Measurements from ENCODE around the gene MPPED2. TPM values are rescaled to one million over a fixed set of nuclear protein-coding genes. Genes with fewer than 3 reads are reported as not detected.

The MPPED2 gene
- total RNA-seq, 1 experiment from 2014 or later = not detected

DNA sequence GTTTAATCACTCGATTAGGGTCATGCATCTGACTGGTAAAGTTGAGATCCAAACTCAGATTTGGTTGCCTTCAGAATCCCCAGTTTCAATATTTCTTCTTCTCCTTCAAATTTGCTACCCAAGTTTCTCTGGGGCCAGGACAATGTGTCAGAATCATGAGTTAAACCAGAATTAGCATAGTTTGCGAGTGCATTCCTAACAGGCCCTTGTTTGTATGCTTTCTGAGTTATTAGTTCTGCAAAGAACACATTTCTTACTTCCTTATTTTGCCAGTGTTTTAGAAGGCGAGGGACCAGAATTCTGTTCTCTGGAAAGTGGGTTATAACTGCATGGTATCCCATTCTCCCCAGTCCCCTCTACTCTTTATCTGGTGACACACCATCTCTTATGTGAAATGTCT is 151.3 kb downstream of the MPPED2 start:
- in situ Hi-C loops (cut with HindIII; ENCODE audit: low sequenced_read_pairs) = no loop called here
- DNase-seq (ENCODE audit: low spot score) = no peak

DNA sequence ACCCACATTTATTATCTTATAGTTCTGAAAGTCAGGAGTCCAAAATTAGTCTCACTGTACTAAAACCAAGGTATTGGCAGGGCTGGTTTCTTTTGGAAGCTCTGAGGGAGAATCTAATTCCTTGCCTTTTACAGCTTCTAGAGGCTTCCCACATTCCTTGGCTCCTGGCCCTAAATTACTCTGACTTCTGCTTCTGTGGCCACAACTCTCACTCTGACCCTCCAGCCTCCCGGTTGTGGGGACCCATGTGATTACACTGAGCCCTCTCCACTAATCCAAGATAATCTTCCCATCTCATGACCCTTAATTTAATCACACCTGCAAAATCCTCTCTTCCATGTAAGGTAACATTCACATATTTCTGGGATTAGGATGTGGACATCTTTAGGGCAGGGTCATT is 152.3 kb downstream of the MPPED2 start:
- no peak for DNase-seq (ENCODE audit: low spot score)
- in situ Hi-C loops (cut with HindIII; ENCODE audit: low sequenced_read_pairs) = no loop called here

DNA sequence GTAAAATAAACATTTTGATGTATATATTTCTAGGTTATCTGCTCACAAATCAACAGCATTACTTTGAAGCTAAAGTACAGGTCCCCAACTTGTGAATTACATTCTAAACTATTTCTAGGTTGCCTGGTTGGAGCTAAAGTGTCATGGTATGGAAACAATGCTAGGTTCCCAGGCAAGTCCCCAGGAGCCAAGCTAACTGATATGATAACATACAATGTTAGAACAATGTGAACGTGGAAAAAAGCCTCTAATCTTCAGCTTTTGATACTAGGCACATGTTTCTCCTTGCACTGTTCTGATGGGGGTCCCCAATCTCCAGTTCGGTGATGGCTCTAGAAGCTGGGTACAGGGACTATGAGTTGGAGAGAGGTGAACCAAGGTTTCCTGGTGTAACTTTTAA is 153.4 kb downstream of the MPPED2 start:
- in situ Hi-C loops (cut with HindIII; ENCODE audit: low sequenced_read_pairs) = no loop called here

DNA sequence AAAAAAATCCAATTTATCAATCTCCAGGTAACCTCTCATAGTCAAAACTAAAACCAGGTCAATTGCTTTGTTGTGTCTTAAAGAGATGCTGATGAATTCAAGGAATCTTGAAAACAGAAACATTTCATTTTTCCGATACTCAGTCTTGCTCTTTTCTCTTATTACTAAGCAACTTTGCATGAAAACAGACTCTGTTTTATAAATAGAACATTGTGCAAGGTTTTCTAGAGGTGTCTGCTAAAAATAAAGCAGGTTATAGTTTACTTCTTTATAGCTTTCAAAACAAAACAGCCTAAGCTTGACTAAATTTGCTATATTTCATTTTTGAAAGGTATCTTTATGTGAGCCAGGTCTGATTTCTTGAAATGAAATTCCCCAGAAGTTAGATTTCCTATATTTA is 154.0 kb downstream of the MPPED2 start:
- no peak for DNase-seq (ENCODE audit: low spot score)

More for the DNA sequence above, 153.4 kb downstream of the MPPED2 start:
- no peak for DNase-seq (ENCODE audit: low spot score)

DNA sequence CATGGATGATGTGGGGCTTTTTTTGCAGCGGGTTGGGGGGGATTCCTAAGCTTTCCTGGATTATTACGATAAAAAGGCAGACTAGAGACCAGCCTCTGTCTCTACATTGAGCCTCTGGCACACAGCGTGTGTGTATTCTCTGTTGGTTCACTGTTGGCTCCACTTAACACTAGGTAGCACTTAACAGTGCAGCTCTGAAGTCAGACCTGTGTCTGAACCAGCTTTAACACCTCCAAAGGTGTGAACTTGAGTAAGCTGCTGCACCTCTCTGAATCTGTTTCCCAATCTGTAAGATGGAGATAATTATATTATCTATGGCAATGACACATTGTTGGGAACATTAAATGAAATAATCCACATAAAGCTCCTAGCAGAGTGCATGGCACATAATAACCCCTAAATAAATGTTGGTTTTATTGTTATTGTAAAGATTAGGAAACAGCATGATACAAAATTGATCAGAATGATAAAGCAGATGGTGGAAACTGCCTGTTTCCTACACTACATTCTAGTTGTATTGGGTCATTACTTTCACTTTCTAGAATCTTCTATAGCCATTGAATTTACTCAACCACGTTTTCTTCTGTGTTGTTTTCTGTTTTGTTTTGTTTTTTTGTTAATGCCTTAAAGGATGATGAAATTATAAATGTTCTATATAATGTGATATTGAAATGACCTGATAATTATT is 154.9 kb downstream of the MPPED2 start:
- no peak for DNase-seq (ENCODE audit: low spot score)
- in situ Hi-C loops (cut with HindIII; ENCODE audit: low sequenced_read_pairs) = no loop called here

More for the DNA sequence above, 154.0 kb downstream of the MPPED2 start:
- in situ Hi-C loops (cut with HindIII; ENCODE audit: low sequenced_read_pairs) = no loop called here

DNA sequence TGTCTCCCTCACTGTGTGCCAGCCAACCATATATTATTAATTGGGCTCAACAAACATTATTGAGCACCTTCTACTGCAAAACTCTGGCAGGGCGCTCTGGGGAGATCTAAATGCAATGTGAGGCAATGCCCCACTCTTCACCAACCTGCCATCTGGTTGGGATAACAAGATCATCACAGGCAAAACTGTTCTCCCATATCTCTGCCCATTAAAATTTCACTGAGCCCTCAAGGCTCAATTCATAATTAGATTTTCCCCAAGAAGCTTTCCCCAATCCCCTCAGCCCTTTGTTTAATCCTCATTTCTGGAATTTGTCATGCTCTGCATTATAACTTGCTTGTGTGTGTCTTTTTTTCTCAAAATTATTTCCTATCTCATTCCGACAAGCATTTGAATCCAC is 156.6 kb downstream of the MPPED2 start:
- in situ Hi-C loops (cut with HindIII; ENCODE audit: low sequenced_read_pairs) = no loop called here

DNA sequence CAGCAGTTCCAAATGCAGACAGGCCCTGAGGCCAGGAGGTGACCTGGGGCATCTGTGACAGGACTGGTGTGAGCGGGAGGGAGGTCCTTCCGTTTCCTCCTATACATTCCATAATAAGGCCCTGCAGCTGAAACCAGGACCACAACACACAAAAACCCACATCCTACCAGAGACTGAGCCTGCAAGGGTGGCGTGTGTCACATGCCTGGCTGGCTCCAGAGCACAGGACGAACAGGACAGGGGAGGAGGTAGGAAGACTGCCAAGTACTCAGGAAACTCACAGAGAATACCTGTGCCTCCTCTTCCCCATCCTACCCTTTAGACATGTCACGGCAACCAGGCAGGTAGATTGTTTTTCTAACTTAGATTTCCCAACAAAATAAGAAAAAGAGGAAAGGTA is 159.4 kb downstream of the MPPED2 start:
- DNase-seq (ENCODE audit: low spot score) = no peak
- in situ Hi-C loops (cut with HindIII; ENCODE audit: low sequenced_read_pairs) = no loop called here

More for the DNA sequence above, 156.6 kb downstream of the MPPED2 start:
- no peak for DNase-seq (ENCODE audit: low spot score)

DNA sequence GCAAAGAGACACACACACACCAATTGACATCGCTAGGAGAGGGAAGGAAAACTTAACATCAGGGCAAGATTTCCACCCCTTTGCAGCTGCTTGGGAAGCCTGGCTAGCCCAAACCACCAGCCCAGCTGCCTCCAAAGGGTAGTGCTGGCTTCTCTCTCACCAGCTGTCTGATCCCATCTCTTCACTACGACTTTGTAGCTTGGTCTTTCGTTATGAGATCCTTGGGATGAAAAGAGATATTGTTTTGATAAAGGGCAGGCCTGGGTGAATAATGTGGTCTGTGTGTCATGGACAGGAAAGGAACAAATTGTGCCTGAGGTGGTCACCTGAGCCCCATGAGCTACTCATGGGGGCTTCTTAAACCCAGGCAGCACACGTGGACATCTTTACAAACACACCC is 161.3 kb downstream of the MPPED2 start:
- DNase-seq (ENCODE audit: low spot score) = no peak
- in situ Hi-C loops (cut with HindIII; ENCODE audit: low sequenced_read_pairs) = no loop called here

DNA sequence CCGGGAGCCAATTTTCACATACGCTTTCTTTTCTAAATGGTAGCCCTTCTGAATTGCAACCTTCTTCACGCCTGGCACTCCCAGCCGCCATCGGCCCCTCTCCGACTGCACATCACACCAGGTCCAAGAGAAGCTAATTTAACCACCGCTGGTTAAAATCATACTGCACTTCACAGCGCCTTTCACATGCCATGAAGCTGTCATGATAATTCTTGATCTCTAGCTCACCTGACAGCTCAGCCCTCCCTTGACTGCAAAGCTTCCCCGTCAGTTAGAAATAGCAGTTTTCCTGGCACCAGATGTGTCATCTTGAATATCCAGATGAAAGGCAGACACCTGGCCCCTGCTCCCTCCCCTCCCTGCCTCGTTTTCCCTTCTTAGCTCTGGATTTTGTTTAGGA is 161.8 kb downstream of the MPPED2 start:
- no peak for DNase-seq (ENCODE audit: low spot score)
- in situ Hi-C loops (cut with HindIII; ENCODE audit: low sequenced_read_pairs) = no loop called here

DNA sequence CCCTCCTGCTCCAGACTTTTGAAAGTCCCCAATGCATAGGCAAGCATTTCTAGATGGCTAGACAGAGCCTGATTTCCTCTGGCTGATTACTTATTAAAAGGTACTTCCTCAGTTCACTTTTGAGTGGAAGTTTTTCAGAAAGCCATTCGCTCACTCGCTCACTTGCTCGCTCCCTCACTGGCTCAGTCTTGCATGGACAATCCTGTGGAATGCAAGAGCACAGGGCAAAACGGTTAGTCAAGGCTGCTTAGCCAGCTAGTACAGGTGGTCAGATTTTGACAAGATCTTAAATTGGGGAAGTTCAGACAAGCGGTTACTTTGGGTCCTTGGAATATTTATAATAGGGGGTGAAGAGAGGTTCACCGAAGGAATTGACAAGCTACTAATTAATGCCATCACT is 162.3 kb downstream of the MPPED2 start:
- DNase-seq (ENCODE audit: low spot score) = no peak
- in situ Hi-C loops (cut with HindIII; ENCODE audit: low sequenced_read_pairs) = no loop called here

DNA sequence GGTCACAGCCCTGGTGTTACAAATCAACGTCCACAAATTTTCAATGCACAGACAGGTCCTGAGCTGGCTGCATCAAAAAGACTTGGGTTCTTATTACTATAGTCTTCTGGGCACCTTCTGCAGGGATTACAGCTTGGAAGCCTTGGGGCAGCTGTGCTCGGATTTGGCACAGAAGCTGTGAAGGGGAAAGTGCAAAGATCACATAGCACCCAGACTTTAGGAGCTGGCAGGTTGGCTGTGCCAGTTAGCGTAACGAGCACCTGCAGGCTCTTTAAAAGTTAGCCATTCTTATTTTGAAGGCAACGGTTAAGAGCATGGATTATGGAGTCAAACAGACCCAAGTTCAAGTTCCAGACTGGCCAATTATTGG is 162.9 kb downstream of the MPPED2 start:
- in situ Hi-C loops (cut with HindIII; ENCODE audit: low sequenced_read_pairs) = no loop called here
- DNase-seq (ENCODE audit: low spot score) = no peak

DNA sequence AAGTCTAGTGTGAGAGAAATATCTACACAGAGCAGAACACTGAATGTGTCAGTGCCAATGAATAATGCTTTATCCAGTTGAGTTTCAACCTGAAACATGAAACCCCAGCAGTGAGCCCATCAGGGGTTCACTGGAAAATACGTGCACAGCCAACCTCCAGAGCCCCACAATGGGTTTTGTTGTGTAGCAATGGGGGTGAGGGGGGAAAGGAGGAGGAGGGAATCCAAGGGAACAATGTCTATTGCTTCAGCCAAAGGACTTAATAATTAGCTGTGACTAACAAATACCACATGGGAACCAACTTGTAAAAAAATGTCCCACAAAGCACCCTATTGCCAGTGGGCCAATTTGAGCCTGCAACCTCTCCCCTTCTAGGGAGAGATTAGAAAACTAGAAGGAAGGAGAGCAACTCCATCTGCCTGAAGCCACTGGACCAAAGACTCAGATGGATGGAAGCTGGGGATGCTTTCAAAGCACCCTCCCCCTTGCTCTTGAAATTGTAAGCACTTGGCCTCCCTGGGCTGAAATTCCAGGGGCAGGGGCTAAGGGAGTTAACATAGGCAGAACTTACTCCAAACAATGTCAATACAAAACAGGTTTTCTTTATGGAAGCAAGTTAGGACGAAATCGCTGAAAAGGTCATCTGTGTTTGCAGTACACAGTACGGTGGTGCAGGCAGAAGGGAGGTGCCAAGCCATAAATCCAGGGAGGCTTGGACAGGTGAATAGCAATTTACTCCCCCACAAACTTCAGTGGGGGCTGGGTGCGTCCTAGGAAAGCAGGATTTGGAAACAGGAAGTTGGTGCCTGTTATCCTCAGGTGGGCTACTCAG is 163.5 kb downstream of the MPPED2 start:
- DNase-seq (ENCODE audit: low spot score) = no peak
- in situ Hi-C loops (cut with HindIII; ENCODE audit: low sequenced_read_pairs) = no loop called here

DNA sequence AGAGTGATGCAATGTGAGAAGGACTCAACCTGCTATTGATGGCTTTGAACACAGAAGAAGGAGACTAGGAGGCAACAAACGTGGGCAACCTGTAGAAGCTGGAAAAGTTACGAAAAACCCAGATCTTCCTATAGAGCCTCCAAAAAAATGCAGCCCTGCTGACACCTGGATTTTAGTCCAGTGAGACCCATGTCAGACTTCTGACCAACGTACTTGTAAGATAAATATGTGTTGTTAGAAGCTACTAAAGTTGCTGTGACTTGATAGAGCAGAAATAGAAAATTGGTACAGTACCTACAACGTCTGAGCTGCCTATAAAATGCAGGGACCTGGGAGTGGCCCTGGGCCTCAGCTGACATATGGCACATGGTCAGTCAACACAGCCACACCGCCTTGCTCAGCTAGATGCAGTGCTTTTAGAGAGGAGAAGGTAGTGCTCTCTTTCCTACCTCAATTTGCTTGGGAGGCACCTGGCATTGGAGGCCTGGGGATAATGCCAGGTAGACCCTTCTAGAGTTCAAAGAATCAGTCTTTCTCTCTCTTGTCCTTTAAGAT is 165.8 kb downstream of the MPPED2 start:
- no peak for DNase-seq (ENCODE audit: low spot score)
- in situ Hi-C loops (cut with HindIII; ENCODE audit: low sequenced_read_pairs) = no loop called here

DNA sequence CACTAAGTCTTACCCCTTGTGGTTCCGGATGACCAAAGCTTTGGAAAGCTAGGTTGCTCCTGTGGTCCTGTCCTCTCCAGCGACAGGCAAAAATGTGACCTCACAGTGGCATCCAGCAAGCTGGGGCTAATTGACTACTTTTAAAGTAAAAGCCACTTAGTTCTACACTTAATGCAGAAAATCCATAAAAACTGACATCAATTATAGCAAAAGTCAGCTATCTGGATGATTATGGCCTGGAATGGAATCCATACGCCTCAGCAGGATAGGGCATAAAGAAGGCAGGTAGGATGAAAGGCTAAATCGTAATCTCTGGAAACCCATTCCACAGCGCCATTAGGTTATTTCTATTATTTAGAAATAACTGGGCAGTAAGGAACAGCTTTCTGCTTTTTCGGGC is 171.3 kb downstream of the MPPED2 start:
- DNase-seq (ENCODE audit: low spot score) = no peak
- in situ Hi-C loops (cut with HindIII; ENCODE audit: low sequenced_read_pairs) = no loop called here

DNA sequence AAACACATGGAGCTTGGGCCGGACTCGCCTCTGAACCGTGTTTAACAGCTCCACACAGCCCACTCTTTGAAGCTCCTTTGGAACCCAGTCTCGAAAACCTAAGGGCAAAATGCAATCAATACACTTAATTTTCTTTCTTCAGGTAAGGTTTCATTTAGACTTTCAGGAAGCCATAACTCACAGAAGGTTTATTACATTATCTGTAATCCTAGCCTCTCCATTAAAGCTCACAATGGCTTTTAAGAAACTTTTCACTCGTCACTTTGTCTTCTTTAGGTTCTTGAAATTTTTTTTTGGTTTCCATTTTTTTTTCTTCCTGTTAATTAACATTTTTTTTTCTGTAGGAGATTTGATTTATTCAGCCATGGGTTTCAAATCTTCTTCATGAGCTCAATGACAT is 171.9 kb downstream of the MPPED2 start:
- in situ Hi-C loops (cut with HindIII; ENCODE audit: low sequenced_read_pairs) = no loop called here
- no peak for DNase-seq (ENCODE audit: low spot score)

DNA sequence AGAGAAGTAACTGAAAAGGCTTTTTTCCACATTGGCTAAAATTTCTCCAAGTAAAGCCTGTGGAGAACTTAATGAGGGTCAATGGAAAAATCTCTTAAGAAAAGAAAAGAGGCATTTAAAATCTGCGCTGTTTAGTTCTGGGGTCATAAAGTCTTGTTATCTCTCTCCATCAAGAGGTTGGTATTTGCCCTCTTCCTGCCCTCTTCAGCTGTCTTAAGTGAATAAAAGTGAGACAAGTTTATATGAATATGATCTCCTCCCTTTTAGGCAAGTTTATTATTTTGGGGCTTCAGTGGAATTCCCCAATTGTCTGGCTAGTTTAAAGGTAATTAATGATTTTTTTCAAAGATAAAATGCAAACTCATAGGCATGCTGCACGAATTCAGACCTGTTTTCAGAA is 173.6 kb downstream of the MPPED2 start:
- in situ Hi-C loops (cut with HindIII; ENCODE audit: low sequenced_read_pairs) = no loop called here
- DNase-seq (ENCODE audit: low spot score) = no peak

DNA sequence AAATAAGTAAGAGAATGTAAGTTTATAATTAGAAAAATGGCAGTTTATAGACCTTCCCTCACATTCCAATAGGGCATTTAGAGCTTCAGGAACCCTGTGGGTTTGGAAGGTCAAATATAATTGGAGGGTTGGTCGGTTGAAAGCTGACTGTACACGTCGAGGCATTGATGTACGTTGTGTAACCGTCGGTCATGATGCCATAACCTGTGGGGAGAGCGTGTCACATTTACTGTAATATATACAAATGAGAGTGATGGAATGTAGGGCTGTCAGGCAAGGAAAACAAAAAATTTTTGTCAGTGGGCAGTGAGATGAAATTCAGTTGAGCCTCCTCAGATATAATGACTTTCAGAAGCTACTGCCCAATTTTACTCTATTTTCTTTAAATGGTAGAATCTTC is 174.8 kb downstream of the MPPED2 start:
- in situ Hi-C loops (cut with HindIII; ENCODE audit: low sequenced_read_pairs) = no loop called here
- no peak for DNase-seq (ENCODE audit: low spot score)

DNA sequence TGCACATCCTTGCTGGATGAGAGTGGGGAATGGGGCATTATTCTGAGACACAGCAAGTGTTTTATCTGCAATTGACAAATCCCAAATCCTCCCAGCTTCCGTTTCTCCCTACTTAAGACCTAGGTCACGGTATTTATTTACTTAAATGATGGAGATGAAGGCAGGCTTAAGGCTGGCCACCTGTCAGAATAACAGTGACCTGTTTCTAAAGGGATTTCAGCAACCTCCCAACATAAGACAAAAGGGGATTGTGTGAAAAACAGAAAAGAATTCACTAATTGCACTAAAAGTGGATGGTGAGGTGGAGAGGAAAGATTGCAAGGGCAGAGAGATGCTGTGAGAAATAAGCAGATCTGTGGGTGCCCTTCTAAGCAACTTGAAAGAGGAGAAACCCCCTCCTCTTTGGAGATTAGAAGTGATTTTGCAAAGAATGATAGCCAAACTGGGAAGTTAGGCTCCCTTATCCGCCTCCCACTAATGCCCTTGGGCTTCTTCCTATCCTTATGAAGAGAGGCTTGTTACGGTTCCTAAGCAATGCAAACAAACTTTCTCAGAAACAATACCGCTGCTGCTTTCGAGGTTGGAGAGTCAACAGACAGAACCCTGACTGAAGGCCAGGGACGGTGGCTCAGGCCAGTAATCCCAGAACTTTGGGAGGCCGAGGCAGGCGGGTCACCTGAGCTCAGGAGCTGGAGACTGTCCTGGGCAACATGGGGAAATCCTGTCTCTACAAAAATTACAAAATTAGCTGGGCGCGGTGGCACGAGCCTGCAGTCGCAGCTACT is 179.0 kb downstream of the MPPED2 start:
- in situ Hi-C loops (cut with HindIII; ENCODE audit: low sequenced_read_pairs) = no loop called here
- DNase-seq (ENCODE audit: low spot score) = no peak

DNA sequence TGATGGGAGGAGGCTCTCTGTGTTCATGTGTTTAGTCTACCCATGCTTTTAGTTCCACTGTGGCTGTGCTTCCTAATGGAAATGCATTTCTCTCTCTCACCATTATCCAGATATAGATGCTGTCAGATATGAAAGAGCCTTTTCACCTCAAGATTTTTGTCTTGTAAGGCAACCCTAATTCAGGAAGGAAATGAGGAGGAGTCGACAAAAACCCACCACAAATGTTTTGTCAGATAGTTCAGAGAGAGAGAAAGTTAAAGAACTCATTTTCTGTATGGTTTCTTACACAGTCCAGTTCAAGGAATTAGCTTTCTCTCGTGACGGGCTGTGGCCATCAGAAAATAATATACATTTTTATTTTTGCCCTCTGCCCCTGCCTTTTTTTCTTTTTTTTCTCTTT is 180.8 kb downstream of the MPPED2 start:
- in situ Hi-C loops (cut with HindIII; ENCODE audit: low sequenced_read_pairs) = no loop called here
- DNase-seq (ENCODE audit: low spot score) = no peak

DNA sequence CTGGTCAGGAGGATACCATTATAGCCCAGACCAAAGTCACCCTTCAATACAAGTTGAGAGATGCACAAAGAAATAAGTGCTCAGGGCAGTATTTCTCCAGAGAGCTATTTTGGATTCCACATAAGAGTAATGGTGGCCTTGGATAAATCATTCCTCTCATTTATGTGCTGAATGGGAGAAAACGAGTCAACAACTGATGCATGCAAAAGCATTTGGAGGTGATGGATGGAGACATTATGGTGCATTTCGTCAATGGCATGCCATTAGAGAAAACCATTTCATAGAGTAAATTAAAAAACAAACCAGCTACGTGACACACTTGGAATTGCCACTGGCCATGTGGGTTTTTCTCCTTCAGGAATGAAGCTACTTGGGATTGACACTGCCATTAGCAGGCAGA is 182.0 kb downstream of the MPPED2 start:
- no peak for DNase-seq (ENCODE audit: low spot score)
- in situ Hi-C loops (cut with HindIII; ENCODE audit: low sequenced_read_pairs) = no loop called here
